Caco-2 (cell line): ENCODE data around the gene SLC22A23. TPM values are rescaled to one million over a fixed set of nuclear protein-coding genes. Genes with fewer than 3 reads are reported as not detected.

ENCODE experiments used
- BruUV-seq: library from RNA; stranded (reverse); fragments of 400-500 nt; replicated peaks from 2 replicates; lab custom pipeline; 2021; lab: Mats Ljungman, UMichigan
- CTCF ChIA-PET: fragments of 300-600 bp; sonication (Branson Sonifier 250); formaldehyde crosslinking; loops from one replicate; lab custom pipeline; 2022; ENCODE audit warnings: antibody characterized with exemption; lab: Charles Lee
- POLR2A ChIA-PET: fragments of 300-600 bp; sonication (Branson Sonifier 250); formaldehyde crosslinking; loops from one replicate; lab custom pipeline; 2022; ENCODE audit warnings: antibody characterized with exemption; lab: Charles Lee
- DNase-seq, 2 experiments: peaks; one replicate each; pipeline versions ENCODE4 v3.0.0 to v3.0.0-alpha.2; 2020 to 2022
- H3K27me3 ChIP-seq: replicated peaks from 2 replicates; pipeline ENCODE4 v1.6.0; 2011; ENCODE audit warnings: low read length; ENCODE audit not compliant: control insufficient read depth, insufficient read depth
- H3K36me3 ChIP-seq: 2 replicates; pipeline ENCODE4 v1.5.1; 2011; ENCODE audit warnings: low read length; ENCODE audit not compliant: control insufficient read depth, insufficient read depth
- H3K4me1 ChIP-seq: fragments of 250-450 bp; sonication (Bioruptor Pico); 2 replicates; pipeline ENCODE4 v1.5.1; 2020; ENCODE audit warnings: mild to moderate bottlenecking
- H3K4me3 ChIP-seq: 2 replicates; pipeline ENCODE4 v1.5.1; 2011; ENCODE audit warnings: low read depth, mild to moderate bottlenecking, control low read depth, low read length
- H3K9me3 ChIP-seq: fragments of 250-450 bp; sonication (Bioruptor Pico); 2 replicates; pipeline ENCODE4 v1.5.1; 2020; ENCODE audit warnings: mild to moderate bottlenecking, moderate library complexity
- H3K27ac Mint-ChIP-seq: one replicate; pipeline ENCODE4 v1.8.0; 2022; ENCODE audit warnings: mixed read lengths; ENCODE audit not compliant: unreplicated experiment
- H3K27me3 Mint-ChIP-seq: one replicate; pipeline ENCODE4 v1.8.0; 2022; ENCODE audit warnings: mixed read lengths; ENCODE audit not compliant: insufficient read depth, unreplicated experiment
- H3K36me3 Mint-ChIP-seq: one replicate; pipeline ENCODE4 v1.8.0; 2022; ENCODE audit warnings: mild to moderate bottlenecking, mixed read lengths; ENCODE audit not compliant: insufficient read depth, unreplicated experiment
- H3K4me1 Mint-ChIP-seq: one replicate; pipeline ENCODE4 v1.8.0; 2022; ENCODE audit warnings: low read depth, mixed read lengths; ENCODE audit not compliant: unreplicated experiment
- H3K4me3 Mint-ChIP-seq: one replicate; pipeline ENCODE4 v1.8.0; 2022; ENCODE audit warnings: mild to moderate bottlenecking, moderate library complexity, mixed read lengths; ENCODE audit not compliant: unreplicated experiment
- H3K9me3 Mint-ChIP-seq: one replicate; pipeline ENCODE4 v1.8.0; 2022; ENCODE audit warnings: mixed read lengths; ENCODE audit not compliant: unreplicated experiment
- intact Hi-C: fragments of 100-400 bp; cut with micrococcal nuclease; formaldehyde crosslinking; loops from one replicate; pipeline ENCODE4 v1.10.0; 2022; ENCODE audit not compliant: unreplicated experiment
- total RNA-seq: library from RNA; stranded (reverse); gene quantifications from 2 replicates; pipeline ENCODE4 v1.2.3, GENCODE V29; 2022
- TF ChIP-seq, protein P1 (sequence below), 2 experiments: fragments of 200-600 bp in 1 of 2; IDR thresholded peaks; 1 replicate in 1 of 2; 2 replicates in 1 of 2; pipeline versions ENCODE4 v1.5.1 to v1.8.0; 2011 to 2022; ENCODE audit warnings: antibody characterized with exemption in 1 of 2, control low read depth in 1 of 2, inconsistent platforms in 1 of 2, low read depth in 1 of 2, low read length in 1 of 2, mild to moderate bottlenecking in 1 of 2, moderate library complexity in 1 of 2; ENCODE audit not compliant: insufficient read depth in 1 of 2, severe bottlenecking in 1 of 2, unreplicated experiment in 1 of 2

SLC22A23 gene
- total RNA-seq, 1 experiment from 2014 or later: 45.5 TPM

DNA sequence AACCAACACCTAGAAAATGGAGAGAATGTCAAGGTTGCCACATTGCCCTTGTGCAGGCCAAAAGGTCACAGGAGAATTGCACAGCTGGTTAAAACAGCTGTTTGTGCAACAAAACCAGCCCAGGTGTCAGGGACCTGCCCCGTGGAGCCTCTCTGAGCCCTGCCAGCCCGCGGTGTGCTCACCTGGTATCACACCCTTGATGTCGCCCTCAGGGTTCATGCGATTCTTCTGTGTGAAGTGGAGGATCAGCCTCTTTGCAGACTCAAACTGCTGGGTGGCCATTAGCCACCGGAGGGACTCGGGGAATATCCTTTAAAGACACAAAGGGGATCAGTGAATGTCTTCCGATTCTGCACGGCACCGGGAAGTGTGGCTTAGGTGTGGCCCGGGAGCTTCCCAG lies 158.9 kb downstream of the SLC22A23 start:
- DNase-seq: no peak
- H3K4me1 ChIP-seq: no peaks in the 10 kb centered on the region
- H3K4me3 ChIP-seq: no peak overlapping the region
- no TSS peak for BruUV-seq
- H3K4me3 Mint-ChIP-seq: no peak overlapping the region
- TF ChIP-seq, protein P1, sequence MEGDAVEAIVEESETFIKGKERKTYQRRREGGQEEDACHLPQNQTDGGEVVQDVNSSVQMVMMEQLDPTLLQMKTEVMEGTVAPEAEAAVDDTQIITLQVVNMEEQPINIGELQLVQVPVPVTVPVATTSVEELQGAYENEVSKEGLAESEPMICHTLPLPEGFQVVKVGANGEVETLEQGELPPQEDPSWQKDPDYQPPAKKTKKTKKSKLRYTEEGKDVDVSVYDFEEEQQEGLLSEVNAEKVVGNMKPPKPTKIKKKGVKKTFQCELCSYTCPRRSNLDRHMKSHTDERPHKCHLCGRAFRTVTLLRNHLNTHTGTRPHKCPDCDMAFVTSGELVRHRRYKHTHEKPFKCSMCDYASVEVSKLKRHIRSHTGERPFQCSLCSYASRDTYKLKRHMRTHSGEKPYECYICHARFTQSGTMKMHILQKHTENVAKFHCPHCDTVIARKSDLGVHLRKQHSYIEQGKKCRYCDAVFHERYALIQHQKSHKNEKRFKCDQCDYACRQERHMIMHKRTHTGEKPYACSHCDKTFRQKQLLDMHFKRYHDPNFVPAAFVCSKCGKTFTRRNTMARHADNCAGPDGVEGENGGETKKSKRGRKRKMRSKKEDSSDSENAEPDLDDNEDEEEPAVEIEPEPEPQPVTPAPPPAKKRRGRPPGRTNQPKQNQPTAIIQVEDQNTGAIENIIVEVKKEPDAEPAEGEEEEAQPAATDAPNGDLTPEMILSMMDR (IDR thresholded peaks at IDR 0.05; ENCODE audit: insufficient read depth in 1 of 2, low read depth in 1 of 2, low read length in 1 of 2, severe bottlenecking in 1 of 2, unreplicated experiment in 1 of 2): no peak
- CTCF ChIA-PET: interaction anchor here (0.8 kb wide), 1 partner anchor 10 kb away, joined by 3 read pairs; no protein-coding TSS in a partner anchor
- no peaks in the 10 kb centered on the region for H3K4me1 Mint-ChIP-seq
- intact Hi-C loops: loop anchor here (5.0 kb wide), 1 partner anchor 159 kb away; the partner anchor contains the start of gene SLC22A23
- H3K36me3 ChIP-seq: peaks cover 1% of the 10 kb centered on the region
- H3K9me3 ChIP-seq: no peaks in the 10 kb centered on the region
- POLR2A ChIA-PET: no interaction called here
- H3K27ac Mint-ChIP-seq: no peak overlapping the region
- H3K9me3 Mint-ChIP-seq: no peaks in the 10 kb centered on the region
- H3K27me3 ChIP-seq: no peaks in the 10 kb centered on the region
- H3K36me3 Mint-ChIP-seq: peaks cover 41% of the 10 kb centered on the region
- H3K27me3 Mint-ChIP-seq: no peaks in the 10 kb centered on the region

DNA sequence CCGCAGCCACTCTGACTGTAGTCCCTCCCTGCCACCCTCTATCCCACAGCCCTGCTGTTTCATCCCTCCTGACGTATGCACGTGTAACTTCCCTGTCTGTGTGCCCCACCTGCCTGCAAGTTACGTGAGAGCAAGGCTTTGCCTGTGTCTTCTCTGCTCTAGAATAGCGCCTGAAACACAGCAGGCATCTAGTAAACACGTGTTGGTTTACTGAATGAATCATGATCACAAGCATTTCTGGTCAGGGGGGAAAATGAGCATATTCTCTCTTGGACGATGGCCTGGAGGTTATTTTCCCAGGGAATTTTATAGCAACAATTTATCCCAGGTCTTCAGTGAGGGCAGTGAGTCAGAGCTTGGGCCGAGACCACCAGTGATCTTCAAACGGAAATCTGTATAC lies 159.8 kb downstream of the SLC22A23 start:
- no peak overlapping the region for H3K4me3 ChIP-seq
- TF ChIP-seq, protein P1 (IDR thresholded peaks at IDR 0.05; ENCODE audit: insufficient read depth in 1 of 2, low read depth in 1 of 2, low read length in 1 of 2, severe bottlenecking in 1 of 2, unreplicated experiment in 1 of 2): no peak
- Mint-ChIP-seq H3K9me3 (no peaks in the 10 kb centered on the region), H3K36me3 (peaks cover 32% of the 10 kb centered on the region), H3K27ac (no peak overlapping the region), H3K27me3 (no peaks in the 10 kb centered on the region), H3K4me1 (no peaks in the 10 kb centered on the region), H3K4me3 (no peak overlapping the region)
- no peaks in the 10 kb centered on the region for H3K27me3 ChIP-seq
- POLR2A ChIA-PET: no interaction called here
- H3K9me3 ChIP-seq: no peaks in the 10 kb centered on the region
- CTCF ChIA-PET: interaction anchor here (0.5 kb wide), 1 partner anchor 54 kb away, joined by 3 read pairs; no protein-coding TSS in a partner anchor
- BruUV-seq: no TSS peak
- DNase-seq: no peak
- H3K4me1 ChIP-seq: no peaks in the 10 kb centered on the region
- intact Hi-C loops: loop anchor here (5.0 kb wide), 1 partner anchor 160 kb away; the partner anchor contains the start of gene SLC22A23
- peaks cover 1% of the 10 kb centered on the region for H3K36me3 ChIP-seq

GRCh38 chr6:3296537-3296936 lies 160.3 kb downstream of the SLC22A23 start:
- H3K27me3 ChIP-seq: no peaks in the 10 kb centered on the region
- TF ChIP-seq, protein P1 (IDR thresholded peaks at IDR 0.05; ENCODE audit: insufficient read depth in 1 of 2, low read depth in 1 of 2, low read length in 1 of 2, severe bottlenecking in 1 of 2, unreplicated experiment in 1 of 2): no peak
- H3K4me3 ChIP-seq: no peak overlapping the region
- no peaks in the 10 kb centered on the region for H3K9me3 ChIP-seq
- POLR2A ChIA-PET: no interaction called here
- no peak for DNase-seq
- no peak overlapping the region for H3K27ac Mint-ChIP-seq
- peaks cover 1% of the 10 kb centered on the region for H3K36me3 ChIP-seq
- H3K9me3 Mint-ChIP-seq: no peaks in the 10 kb centered on the region
- no peaks in the 10 kb centered on the region for H3K27me3 Mint-ChIP-seq
- intact Hi-C loops: loop anchor here (5.0 kb wide), 1 partner anchor 161 kb away; the partner anchor contains the start of gene SLC22A23
- H3K36me3 Mint-ChIP-seq: peaks cover 30% of the 10 kb centered on the region
- BruUV-seq: no TSS peak
- CTCF ChIA-PET: interaction anchor here (0.9 kb wide), 1 partner anchor 266 kb away, joined by 3 read pairs; no protein-coding TSS in a partner anchor
- no peaks in the 10 kb centered on the region for H3K4me1 Mint-ChIP-seq
- H3K4me1 ChIP-seq: no peaks in the 10 kb centered on the region
- H3K4me3 Mint-ChIP-seq: no peak overlapping the region
